Subcutaneous abdominal adipose tissue (tissue), 5 donors: ENCODE results near the gene AMH.

Experiments
- H3K27ac ChIP-seq: one replicate; pipeline ENCODE4 v1.7.0; 2013; ENCODE audit warnings: low read depth, mild to moderate bottlenecking, inconsistent platforms, low read length, moderate library complexity
- H3K27me3 ChIP-seq, 5 donors: one replicate each; pipeline ENCODE4 v1.7.0; 2013; ENCODE audit warnings: low read length in 5 of 5, inconsistent platforms in 1 of 5; ENCODE audit not compliant: control insufficient read depth in 5 of 5, insufficient read depth in 4 of 5
- H3K36me3 ChIP-seq, 5 donors: one replicate each; pipeline ENCODE4 v1.7.0; 2013; ENCODE audit warnings: low read length in 5 of 5; ENCODE audit not compliant: control insufficient read depth in 5 of 5, insufficient read depth in 5 of 5
- H3K4me1 ChIP-seq, 5 donors: one replicate each; pipeline ENCODE4 v1.7.0; 2013; ENCODE audit warnings: low read length in 5 of 5, mild to moderate bottlenecking in 3 of 5, moderate library complexity in 1 of 5; ENCODE audit not compliant: control insufficient read depth in 5 of 5, insufficient read depth in 5 of 5
- H3K4me3 ChIP-seq, 5 donors: one replicate each; pipeline ENCODE4 v1.7.0; 2013; ENCODE audit warnings: low read length in 5 of 5, low read depth in 1 of 5
- H3K9ac ChIP-seq, 5 donors: one replicate each; pipeline ENCODE4 v1.7.0; 2013; ENCODE audit warnings: low read length in 5 of 5, mild to moderate bottlenecking in 4 of 5, moderate library complexity in 3 of 5
- H3K9me3 ChIP-seq, 5 donors: one replicate each; pipeline ENCODE4 v1.7.0; 2013; ENCODE audit warnings: low read length in 5 of 5; ENCODE audit not compliant: control insufficient read depth in 5 of 5
- donor health status: healthy.
- donor health status: healthy.
- donor health status: healthy.
- donor health status: healthy.
- donor health status: healthy.

AMH gene

GRCh38 chr19:2269244-2270156 is 20.4 kb downstream of the AMH start:
- H3K4me3 ChIP-seq = peak overlapping the region; percentile 63 to 100 (median 99)
- H3K36me3 ChIP-seq = peaks cover 0 to 22% (median 11%) of the 10 kb centered on the region in 5 donors
- H3K4me1 ChIP-seq = peaks cover 8 to 70% (median 62%) of the 10 kb centered on the region in 5 donors
- peak overlapping the region; percentile 95 for H3K27ac ChIP-seq
- no peaks in the 10 kb centered on the region for H3K9me3 ChIP-seq
- H3K27me3 ChIP-seq = no peaks in the 10 kb centered on the region
- peak overlapping the region in 4 of 5 donors; percentile 90 to 97 (median 96) for H3K9ac ChIP-seq

GRCh38 chr19:2270157-2270422 is 21.0 kb downstream of the AMH start:
- Histone ChIP-seq H3K9me3 (no peaks in the 10 kb centered on the region), H3K4me1 (peaks cover 8 to 74% (median 66%) of the 10 kb centered on the region in 5 donors), H3K27me3 (no peaks in the 10 kb centered on the region), H3K9ac (peak overlapping the region in 4 of 5 donors; percentile 90 to 97 (median 96)), H3K27ac (peak overlapping the region; percentile 95), H3K4me3 (peak overlapping the region; percentile 63 to 100 (median 99)), H3K36me3 (peaks cover 0 to 23% (median 11%) of the 10 kb centered on the region in 5 donors)

GRCh38 chr19:2270423-2271233 is 21.5 kb downstream of the AMH start:
- Histone ChIP-seq H3K9me3 (no peaks in the 10 kb centered on the region), H3K36me3 (peaks cover 0 to 27% (median 11%) of the 10 kb centered on the region in 5 donors), H3K9ac (peak overlapping the region in 4 of 5 donors; percentile 90 to 97 (median 96)), H3K4me1 (peaks cover 8 to 79% (median 71%) of the 10 kb centered on the region in 5 donors), H3K27me3 (no peaks in the 10 kb centered on the region), H3K27ac (peak overlapping the region; percentile 95), H3K4me3 (peak overlapping the region in 4 of 5 donors; percentile 82 to 100 (median 99))

GRCh38 chr19:2271234-2272103 is 22.3 kb downstream of the AMH start:
- Histone ChIP-seq H3K4me3 (peak overlapping the region; percentile 56 to 100 (median 99)), H3K27me3 (no peaks in the 10 kb centered on the region), H3K9ac (peak overlapping the region in 4 of 5 donors; percentile 76 to 94 (median 82)), H3K27ac (peak overlapping the region; percentile 95), H3K9me3 (no peaks in the 10 kb centered on the region), H3K4me1 (peaks cover 6 to 80% (median 77%) of the 10 kb centered on the region in 5 donors), H3K36me3 (peaks cover 0 to 30% (median 15%) of the 10 kb centered on the region in 5 donors)

- Histone ChIP-seq H3K4me1 (peaks cover 3 to 61% (median 57%) of the 10 kb centered on the region in 5 donors), H3K9me3 (no peaks in the 10 kb centered on the region), H3K36me3 (peaks cover 0 to 31% (median 17%) of the 10 kb centered on the region in 5 donors), H3K27ac (peak overlapping the region; percentile 95), H3K9ac (peak overlapping the region in 3 of 5 donors; percentile 10 to 66 (median 30)), H3K4me3 (peak overlapping the region; percentile 35 to 56 (median 43)), H3K27me3 (no peaks in the 10 kb centered on the region)
These were observed 24.4 kb downstream of the AMH start for GRCh38 chr19:2273356-2274184.

GRCh38 chr19:2274185-2274711 is 25.1 kb downstream of the AMH start:
- H3K27ac ChIP-seq = peak overlapping the region; percentile 95
- peak overlapping the region in 2 of 5 donors; percentile 10 to 47 for H3K9ac ChIP-seq
- peaks cover 3 to 56% (median 53%) of the 10 kb centered on the region in 5 donors for H3K4me1 ChIP-seq
- H3K36me3 ChIP-seq = peaks cover 0 to 31% (median 17%) of the 10 kb centered on the region in 5 donors
- no peaks in the 10 kb centered on the region for H3K27me3 ChIP-seq
- no peaks in the 10 kb centered on the region for H3K9me3 ChIP-seq
- H3K4me3 ChIP-seq = peak overlapping the region in 4 of 5 donors; percentile 14 to 55 (median 26)

GRCh38 chr19:2274931-2275535 is 25.9 kb downstream of the AMH start:
- H3K27ac ChIP-seq = no peak overlapping the region
- H3K36me3 ChIP-seq = peaks cover 0 to 31% (median 17%) of the 10 kb centered on the region in 5 donors
- no peaks in the 10 kb centered on the region for H3K9me3 ChIP-seq
- H3K9ac ChIP-seq = no peak overlapping the region
- H3K27me3 ChIP-seq = no peaks in the 10 kb centered on the region
- peaks cover 3 to 56% (median 53%) of the 10 kb centered on the region in 5 donors for H3K4me1 ChIP-seq
- peak overlapping the region in 1 of 5 donors; percentile 16 for H3K4me3 ChIP-seq

- Histone ChIP-seq H3K27ac (no peak overlapping the region), H3K36me3 (peaks cover 0 to 31% (median 17%) of the 10 kb centered on the region in 5 donors), H3K4me3 (peak overlapping the region in 2 of 5 donors; percentile 16 to 28), H3K4me1 (peaks cover 3 to 57% (median 53%) of the 10 kb centered on the region in 5 donors), H3K27me3 (no peaks in the 10 kb centered on the region), H3K9me3 (no peaks in the 10 kb centered on the region), H3K9ac (no peak overlapping the region)
These were observed 26.7 kb downstream of the AMH start for GRCh38 chr19:2275588-2276428.
